Liver (tissue), 9 donors: Measurements from ENCODE around the gene SPATA31C1. TPM values are rescaled to one million over a fixed set of nuclear protein-coding genes. Genes with fewer than 3 reads are reported as not detected.

ENCODE experiments used
- DNase-seq: peaks from one replicate; pipeline ENCODE4 v3.0.0-alpha.2; 2017; ENCODE audit warnings: low spot score
- H3K27ac ChIP-seq, 2 donors: one replicate each; pipeline ENCODE4 v1.7.0; 2013; ENCODE audit warnings: inconsistent platforms in 2 of 2, low read length in 2 of 2, control low read depth in 1 of 2, low read depth in 1 of 2, mild to moderate bottlenecking in 1 of 2
- H3K27me3 ChIP-seq, 4 donors: one replicate each; pipeline versions ENCODE4 v1.6.1 to v1.7.0; 2013; ENCODE audit warnings: low read length in 3 of 4, inconsistent platforms in 1 of 4, mild to moderate bottlenecking in 1 of 4, moderate library complexity in 1 of 4; ENCODE audit not compliant: control insufficient read depth in 4 of 4, insufficient read depth in 4 of 4
- H3K36me3 ChIP-seq, 4 donors: one replicate each; pipeline versions ENCODE4 v1.6.1 to v1.7.0; 2013; ENCODE audit warnings: low read length in 3 of 4, mild to moderate bottlenecking in 3 of 4, low read depth in 1 of 4, moderate library complexity in 1 of 4; ENCODE audit not compliant: control insufficient read depth in 4 of 4, insufficient read depth in 3 of 4
- H3K4me1 ChIP-seq, 4 donors: one replicate each; pipeline versions ENCODE4 v1.6.1 to v1.7.0; 2013; ENCODE audit warnings: low read length in 3 of 4, mild to moderate bottlenecking in 3 of 4, moderate library complexity in 1 of 4; ENCODE audit not compliant: control insufficient read depth in 4 of 4, insufficient read depth in 4 of 4
- H3K4me3 ChIP-seq, 3 donors: one replicate each; pipeline versions ENCODE4 v1.6.1 to v1.7.0; 2013; ENCODE audit warnings: low read length in 3 of 3, control low read depth in 1 of 3, low read depth in 1 of 3, mild to moderate bottlenecking in 1 of 3
- H3K9ac ChIP-seq, 2 donors: one replicate each; pipeline ENCODE4 v1.7.0; 2013; ENCODE audit warnings: low read length in 2 of 2, mild to moderate bottlenecking in 2 of 2, moderate library complexity in 2 of 2, control low read depth in 1 of 2, low read depth in 1 of 2
- H3K9me3 ChIP-seq, 4 donors: one replicate each; pipeline versions ENCODE4 v1.6.1 to v1.7.0; 2013; ENCODE audit warnings: low read length in 3 of 4; ENCODE audit not compliant: control insufficient read depth in 4 of 4
- EGR1 ChIP-seq, 2 donors: IDR thresholded peaks; 2 replicates each; pipeline ENCODE4 v1.6.1; 2016 to 2018; ENCODE audit warnings: antibody characterized with exemption in 2 of 2, low read depth in 2 of 2
- FOXA1 ChIP-seq: IDR thresholded peaks from 2 replicates; pipeline ENCODE4 v1.6.1; 2016; ENCODE audit warnings: antibody characterized with exemption
- FOXA2 ChIP-seq: IDR thresholded peaks from 2 replicates; pipeline ENCODE4 v1.6.1; 2016; ENCODE audit warnings: antibody characterized with exemption
- GABPA ChIP-seq, 2 donors: IDR thresholded peaks in 1 of 2; conservative IDR thresholded peaks in 1 of 2; 2 replicates each; pipeline ENCODE4 v1.6.1; 2016; ENCODE audit warnings: antibody characterized with exemption in 2 of 2, mild to moderate bottlenecking in 1 of 2, moderate library complexity in 1 of 2
- HNF4A ChIP-seq, 2 donors: conservative IDR thresholded peaks; 2 replicates each; pipeline ENCODE4 v1.6.1; 2016; ENCODE audit warnings: antibody characterized with exemption in 2 of 2, mild to moderate bottlenecking in 2 of 2
- HNF4G ChIP-seq: IDR thresholded peaks from 2 replicates; pipeline ENCODE4 v1.6.1; 2016; ENCODE audit warnings: antibody characterized with exemption
- NR2F2 ChIP-seq: IDR thresholded peaks from 2 replicates; pipeline ENCODE4 v1.6.1; 2016; ENCODE audit warnings: antibody characterized with exemption
- RAD21 ChIP-seq, 2 donors: IDR thresholded peaks; 2 replicates each; pipeline ENCODE4 v1.6.1; 2016; ENCODE audit warnings: antibody characterized with exemption in 2 of 2, mild to moderate bottlenecking in 2 of 2
- SP1 ChIP-seq: IDR thresholded peaks from 2 replicates; pipeline ENCODE4 v1.6.1; 2018; ENCODE audit warnings: antibody characterized with exemption, mild to moderate bottlenecking
- TAF1 ChIP-seq: conservative IDR thresholded peaks from 2 replicates; pipeline ENCODE4 v1.6.1; 2016; ENCODE audit warnings: antibody characterized with exemption, mild to moderate bottlenecking
- YY1 ChIP-seq: IDR thresholded peaks from 2 replicates; pipeline ENCODE4 v1.6.1; 2016; ENCODE audit warnings: antibody characterized with exemption, mild to moderate bottlenecking
- WGBS: extraction: QIAGEN DNeasy Blood & Tissue Kit; methylation state at CpG from one replicate; pipeline ENCODE4 v1.1.7; 2013; 5-methylcytosine and 5-hydroxymethylcytosine counted together
- polyA plus RNA-seq, 2 donors: library from polyadenylated mRNA; stranded (reverse) in 1 of 2; unstranded in 1 of 2; fragments of 200-250 nt in 1 of 2; fragments of >200 nt in 1 of 2; fragmentation: Nextera tagmentation in 1 of 2; extraction: Ambion mirVana in 1 of 2; gene quantifications; one replicate each; pipeline versions ENCODE4 v1.2.1 to v1.2.3, GENCODE V29; 2013 to 2015
- total RNA-seq, 2 donors: library from RNA; depleted of rRNA; stranded (reverse); fragments of >200 nt; gene quantifications; one replicate each; pipeline ENCODE4 v1.2.3, GENCODE V29; 2014
- TF ChIP-seq, protein P1 (sequence below): IDR thresholded peaks from 2 replicates; pipeline ENCODE4 v1.6.1; 2016; ENCODE audit warnings: antibody characterized with exemption, mild to moderate bottlenecking
- TF ChIP-seq, protein P2 (sequence below): IDR thresholded peaks from 2 replicates; pipeline ENCODE4 v1.6.1; 2016; ENCODE audit warnings: antibody characterized with exemption
- TF ChIP-seq, protein P3 (sequence below): fragments of 150-350 bp; IDR thresholded peaks from 2 replicates; pipeline ENCODE4 v1.5.1; 2017; ENCODE audit warnings: improper control_type of control experiment, low read depth, low read length; ENCODE audit not compliant: missing input control
- donor health status: healthy.
- donor health status: healthy.
- donor health status: healthy.
- donor health status: healthy.
- donor health status: healthy.

SPATA31C1 gene
- total and polyA plus RNA-seq, 4 donors: 0.05 TPM; not detected in 3

DNA sequence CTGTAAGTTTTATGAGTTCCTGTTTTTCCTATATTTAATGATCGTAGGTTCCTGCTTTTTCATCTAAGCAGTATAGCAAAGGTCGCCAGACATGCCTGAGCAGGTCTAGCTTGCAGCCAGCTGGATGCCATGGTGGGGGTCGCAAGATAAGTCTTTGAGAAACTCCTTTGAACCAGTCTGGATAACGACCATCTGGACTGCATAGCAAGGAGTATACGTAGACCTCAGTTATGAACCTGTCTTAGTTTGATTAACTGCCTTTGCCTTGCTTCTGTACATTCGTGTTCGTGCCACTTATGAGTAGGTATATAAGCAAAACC is 43.5 kb upstream of the SPATA31C1 start:
- Histone ChIP-seq H3K36me3 (no peaks in the 10 kb centered on the region), H3K4me1 (no peaks in the 10 kb centered on the region), H3K9me3 (no peaks in the 10 kb centered on the region), H3K27me3 (no peaks in the 10 kb centered on the region), H3K27ac (no peak overlapping the region), H3K4me3 (no peak overlapping the region), H3K9ac (no peak overlapping the region)
- WGBS: 73% methylated on average over 7 of the region's 7 CpGs
- TF ChIP-seq NR2F2 (no peak), EGR1 (IDR thresholded peaks at IDR 0.05; ENCODE audit: low read depth in 2 of 2) (no peak), YY1 (no peak), GABPA (IDR thresholded peaks at IDR 0.05 in 1 of 2, conservative IDR thresholded peaks at IDR 0.05 in 1 of 2) (no peak), HNF4G (no peak), SP1 (no peak), TAF1 (no peak), FOXA1 (no peak), HNF4A (conservative IDR thresholded peaks at IDR 0.05) (no peak), RAD21 (IDR thresholded peaks at IDR 0.05) (no peak), FOXA2 (no peak)
- TF ChIP-seq, protein P1, sequence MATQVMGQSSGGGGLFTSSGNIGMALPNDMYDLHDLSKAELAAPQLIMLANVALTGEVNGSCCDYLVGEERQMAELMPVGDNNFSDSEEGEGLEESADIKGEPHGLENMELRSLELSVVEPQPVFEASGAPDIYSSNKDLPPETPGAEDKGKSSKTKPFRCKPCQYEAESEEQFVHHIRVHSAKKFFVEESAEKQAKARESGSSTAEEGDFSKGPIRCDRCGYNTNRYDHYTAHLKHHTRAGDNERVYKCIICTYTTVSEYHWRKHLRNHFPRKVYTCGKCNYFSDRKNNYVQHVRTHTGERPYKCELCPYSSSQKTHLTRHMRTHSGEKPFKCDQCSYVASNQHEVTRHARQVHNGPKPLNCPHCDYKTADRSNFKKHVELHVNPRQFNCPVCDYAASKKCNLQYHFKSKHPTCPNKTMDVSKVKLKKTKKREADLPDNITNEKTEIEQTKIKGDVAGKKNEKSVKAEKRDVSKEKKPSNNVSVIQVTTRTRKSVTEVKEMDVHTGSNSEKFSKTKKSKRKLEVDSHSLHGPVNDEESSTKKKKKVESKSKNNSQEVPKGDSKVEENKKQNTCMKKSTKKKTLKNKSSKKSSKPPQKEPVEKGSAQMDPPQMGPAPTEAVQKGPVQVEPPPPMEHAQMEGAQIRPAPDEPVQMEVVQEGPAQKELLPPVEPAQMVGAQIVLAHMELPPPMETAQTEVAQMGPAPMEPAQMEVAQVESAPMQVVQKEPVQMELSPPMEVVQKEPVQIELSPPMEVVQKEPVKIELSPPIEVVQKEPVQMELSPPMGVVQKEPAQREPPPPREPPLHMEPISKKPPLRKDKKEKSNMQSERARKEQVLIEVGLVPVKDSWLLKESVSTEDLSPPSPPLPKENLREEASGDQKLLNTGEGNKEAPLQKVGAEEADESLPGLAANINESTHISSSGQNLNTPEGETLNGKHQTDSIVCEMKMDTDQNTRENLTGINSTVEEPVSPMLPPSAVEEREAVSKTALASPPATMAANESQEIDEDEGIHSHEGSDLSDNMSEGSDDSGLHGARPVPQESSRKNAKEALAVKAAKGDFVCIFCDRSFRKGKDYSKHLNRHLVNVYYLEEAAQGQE: no peak
- TF ChIP-seq, protein P2, sequence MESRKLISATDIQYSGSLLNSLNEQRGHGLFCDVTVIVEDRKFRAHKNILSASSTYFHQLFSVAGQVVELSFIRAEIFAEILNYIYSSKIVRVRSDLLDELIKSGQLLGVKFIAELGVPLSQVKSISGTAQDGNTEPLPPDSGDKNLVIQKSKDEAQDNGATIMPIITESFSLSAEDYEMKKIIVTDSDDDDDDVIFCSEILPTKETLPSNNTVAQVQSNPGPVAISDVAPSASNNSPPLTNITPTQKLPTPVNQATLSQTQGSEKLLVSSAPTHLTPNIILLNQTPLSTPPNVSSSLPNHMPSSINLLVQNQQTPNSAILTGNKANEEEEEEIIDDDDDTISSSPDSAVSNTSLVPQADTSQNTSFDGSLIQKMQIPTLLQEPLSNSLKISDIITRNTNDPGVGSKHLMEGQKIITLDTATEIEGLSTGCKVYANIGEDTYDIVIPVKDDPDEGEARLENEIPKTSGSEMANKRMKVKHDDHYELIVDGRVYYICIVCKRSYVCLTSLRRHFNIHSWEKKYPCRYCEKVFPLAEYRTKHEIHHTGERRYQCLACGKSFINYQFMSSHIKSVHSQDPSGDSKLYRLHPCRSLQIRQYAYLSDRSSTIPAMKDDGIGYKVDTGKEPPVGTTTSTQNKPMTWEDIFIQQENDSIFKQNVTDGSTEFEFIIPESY: no peak
- TF ChIP-seq, protein P3, sequence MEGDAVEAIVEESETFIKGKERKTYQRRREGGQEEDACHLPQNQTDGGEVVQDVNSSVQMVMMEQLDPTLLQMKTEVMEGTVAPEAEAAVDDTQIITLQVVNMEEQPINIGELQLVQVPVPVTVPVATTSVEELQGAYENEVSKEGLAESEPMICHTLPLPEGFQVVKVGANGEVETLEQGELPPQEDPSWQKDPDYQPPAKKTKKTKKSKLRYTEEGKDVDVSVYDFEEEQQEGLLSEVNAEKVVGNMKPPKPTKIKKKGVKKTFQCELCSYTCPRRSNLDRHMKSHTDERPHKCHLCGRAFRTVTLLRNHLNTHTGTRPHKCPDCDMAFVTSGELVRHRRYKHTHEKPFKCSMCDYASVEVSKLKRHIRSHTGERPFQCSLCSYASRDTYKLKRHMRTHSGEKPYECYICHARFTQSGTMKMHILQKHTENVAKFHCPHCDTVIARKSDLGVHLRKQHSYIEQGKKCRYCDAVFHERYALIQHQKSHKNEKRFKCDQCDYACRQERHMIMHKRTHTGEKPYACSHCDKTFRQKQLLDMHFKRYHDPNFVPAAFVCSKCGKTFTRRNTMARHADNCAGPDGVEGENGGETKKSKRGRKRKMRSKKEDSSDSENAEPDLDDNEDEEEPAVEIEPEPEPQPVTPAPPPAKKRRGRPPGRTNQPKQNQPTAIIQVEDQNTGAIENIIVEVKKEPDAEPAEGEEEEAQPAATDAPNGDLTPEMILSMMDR: no peak
- DNase-seq: no peak

DNA sequence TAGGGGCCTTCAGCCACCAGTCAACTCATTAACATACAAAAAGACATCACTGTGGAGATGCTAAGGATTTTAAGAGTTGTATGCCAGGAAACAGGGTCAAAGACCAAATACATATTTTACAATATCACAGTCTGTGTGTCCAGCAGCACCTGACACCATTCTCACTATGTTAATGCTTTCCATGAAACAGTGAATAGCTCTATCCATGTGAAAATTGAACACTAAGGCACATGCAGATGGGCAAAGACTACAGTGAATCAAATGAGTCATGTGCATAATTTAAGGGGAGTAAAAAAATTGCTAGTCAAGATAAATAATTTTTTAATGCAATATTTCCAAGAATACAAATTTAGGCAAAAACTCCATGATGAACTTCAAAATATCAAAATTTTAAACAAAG is 42.7 kb upstream of the SPATA31C1 start:
- TF ChIP-seq EGR1 (IDR thresholded peaks at IDR 0.05; ENCODE audit: low read depth in 2 of 2) (no peak), HNF4A (conservative IDR thresholded peaks at IDR 0.05) (no peak), GABPA (IDR thresholded peaks at IDR 0.05 in 1 of 2, conservative IDR thresholded peaks at IDR 0.05 in 1 of 2) (no peak)
- Histone ChIP-seq H3K9me3 (no peaks in the 10 kb centered on the region), H3K27me3 (no peaks in the 10 kb centered on the region), H3K9ac (no peak overlapping the region), H3K4me1 (no peaks in the 10 kb centered on the region), H3K36me3 (no peaks in the 10 kb centered on the region), H3K27ac (no peak overlapping the region), H3K4me3 (no peak overlapping the region)
- DNase-seq: no peak
